GM23338 (cell line): ENCODE data around the gene ATP2A3. TPM values are rescaled to one million over a fixed set of nuclear protein-coding genes. Genes with fewer than 3 reads are reported as not detected.

Experiments used
- CREB1 ChIP-seq: fragments of 250-450 bp; sonication (Bioruptor Pico); IDR thresholded peaks from 2 replicates; pipeline ENCODE4 v1.5.0; 2020; ENCODE audit warnings: low read depth, mild to moderate bottlenecking, moderate library complexity
- EZH2 ChIP-seq: fragments of 200-600 bp; sonication (generic); IDR thresholded peaks from one replicate; pipeline ENCODE4 v1.8.0; 2017; ENCODE audit warnings: antibody characterized with exemption, mild to moderate bottlenecking, low read depth; ENCODE audit not compliant: unreplicated experiment
- EZH2phosphoT487 ChIP-seq: fragments of 200-600 bp; sonication (generic); IDR thresholded peaks from one replicate; pipeline ENCODE4 v1.8.1; 2018; ENCODE audit warnings: antibody characterized with exemption; ENCODE audit not compliant: unreplicated experiment
- NANOG ChIP-seq: IDR thresholded peaks from 2 replicates; pipeline ENCODE4 v1.6.1; 2016; ENCODE audit warnings: antibody characterized with exemption, borderline replicate concordance
- POLR2AphosphoS5 ChIP-seq: IDR thresholded peaks from 2 replicates; pipeline ENCODE4 v1.6.1; 2016; ENCODE audit warnings: antibody characterized with exemption, low read depth
- STAT1 ChIP-seq: IDR thresholded peaks from one replicate; pipeline ENCODE4 v1.6.1; 2016; ENCODE audit warnings: antibody characterized with exemption; ENCODE audit not compliant: unreplicated experiment
- ZNF114 ChIP-seq: fragments of 250-450 bp; sonication (Bioruptor Pico); IDR thresholded peaks from 2 replicates; pipeline ENCODE4 v1.5.0; 2020; ENCODE audit warnings: mild to moderate bottlenecking, moderate library complexity
- ZNF331 ChIP-seq: fragments of 250-450 bp; sonication (Bioruptor Pico); IDR thresholded peaks from 2 replicates; pipeline ENCODE4 v1.5.0; 2020; ENCODE audit warnings: low read depth, mild to moderate bottlenecking, moderate library complexity
- polyA plus RNA-seq: library from polyadenylated mRNA; unstranded; fragments of >200 nt; fragmentation: Nextera tagmentation; extraction: Ambion mirVana; gene quantifications from 2 replicates; pipeline ENCODE4 v1.2.1, GENCODE V29; 2016
- total RNA-seq: library from RNA; depleted of rRNA; stranded (reverse); fragments of >200 nt; shearing (Covaris generic); gene quantifications from 2 replicates; pipeline ENCODE4 v1.2.3, GENCODE V29; 2014
- TF ChIP-seq, protein P1 (sequence below): fragments of 250-450 bp; sonication (Bioruptor Pico); IDR thresholded peaks from 2 replicates; pipeline ENCODE4 v1.5.0; 2020; ENCODE audit warnings: mild to moderate bottlenecking, moderate library complexity
- TF ChIP-seq, protein P2 (sequence below): IDR thresholded peaks from 2 replicates; pipeline ENCODE4 v1.6.1; 2016; ENCODE audit warnings: antibody characterized with exemption
- TF ChIP-seq, protein P3 (sequence below), 2 experiments: fragments of 200-600 bp in 1 of 2; sonication (generic) in 1 of 2; conservative IDR thresholded peaks; 2 replicates each; pipeline versions ENCODE4 v1.5.1 to v1.6.1; 2016 to 2017; ENCODE audit warnings: antibody characterized with exemption in 2 of 2, low read depth in 2 of 2, mild to moderate bottlenecking in 2 of 2, moderate library complexity in 1 of 2

The ATP2A3 gene
- total and polyA plus RNA-seq, 2 experiments from 2014 or later: 9.6 to 35.2 TPM

DNA sequence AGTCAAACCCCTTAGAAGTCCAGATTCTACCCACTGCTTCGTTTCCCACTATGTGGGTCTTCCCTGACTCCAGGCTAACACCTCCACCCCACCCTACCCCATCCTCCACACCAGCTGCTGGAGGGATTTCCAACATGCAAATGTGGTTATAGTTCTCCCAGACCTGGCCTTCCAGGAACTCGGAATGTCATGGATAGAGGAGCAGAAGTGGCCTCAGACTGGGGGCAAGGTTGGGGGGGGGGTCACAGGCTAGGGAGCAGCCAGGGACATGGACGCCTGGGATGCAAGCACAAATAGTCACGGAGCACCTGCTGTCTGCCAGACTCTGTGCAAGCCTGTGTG lies 73.4 kb downstream of the ATP2A3 start (continued):
- TF ChIP-seq, protein P1, sequence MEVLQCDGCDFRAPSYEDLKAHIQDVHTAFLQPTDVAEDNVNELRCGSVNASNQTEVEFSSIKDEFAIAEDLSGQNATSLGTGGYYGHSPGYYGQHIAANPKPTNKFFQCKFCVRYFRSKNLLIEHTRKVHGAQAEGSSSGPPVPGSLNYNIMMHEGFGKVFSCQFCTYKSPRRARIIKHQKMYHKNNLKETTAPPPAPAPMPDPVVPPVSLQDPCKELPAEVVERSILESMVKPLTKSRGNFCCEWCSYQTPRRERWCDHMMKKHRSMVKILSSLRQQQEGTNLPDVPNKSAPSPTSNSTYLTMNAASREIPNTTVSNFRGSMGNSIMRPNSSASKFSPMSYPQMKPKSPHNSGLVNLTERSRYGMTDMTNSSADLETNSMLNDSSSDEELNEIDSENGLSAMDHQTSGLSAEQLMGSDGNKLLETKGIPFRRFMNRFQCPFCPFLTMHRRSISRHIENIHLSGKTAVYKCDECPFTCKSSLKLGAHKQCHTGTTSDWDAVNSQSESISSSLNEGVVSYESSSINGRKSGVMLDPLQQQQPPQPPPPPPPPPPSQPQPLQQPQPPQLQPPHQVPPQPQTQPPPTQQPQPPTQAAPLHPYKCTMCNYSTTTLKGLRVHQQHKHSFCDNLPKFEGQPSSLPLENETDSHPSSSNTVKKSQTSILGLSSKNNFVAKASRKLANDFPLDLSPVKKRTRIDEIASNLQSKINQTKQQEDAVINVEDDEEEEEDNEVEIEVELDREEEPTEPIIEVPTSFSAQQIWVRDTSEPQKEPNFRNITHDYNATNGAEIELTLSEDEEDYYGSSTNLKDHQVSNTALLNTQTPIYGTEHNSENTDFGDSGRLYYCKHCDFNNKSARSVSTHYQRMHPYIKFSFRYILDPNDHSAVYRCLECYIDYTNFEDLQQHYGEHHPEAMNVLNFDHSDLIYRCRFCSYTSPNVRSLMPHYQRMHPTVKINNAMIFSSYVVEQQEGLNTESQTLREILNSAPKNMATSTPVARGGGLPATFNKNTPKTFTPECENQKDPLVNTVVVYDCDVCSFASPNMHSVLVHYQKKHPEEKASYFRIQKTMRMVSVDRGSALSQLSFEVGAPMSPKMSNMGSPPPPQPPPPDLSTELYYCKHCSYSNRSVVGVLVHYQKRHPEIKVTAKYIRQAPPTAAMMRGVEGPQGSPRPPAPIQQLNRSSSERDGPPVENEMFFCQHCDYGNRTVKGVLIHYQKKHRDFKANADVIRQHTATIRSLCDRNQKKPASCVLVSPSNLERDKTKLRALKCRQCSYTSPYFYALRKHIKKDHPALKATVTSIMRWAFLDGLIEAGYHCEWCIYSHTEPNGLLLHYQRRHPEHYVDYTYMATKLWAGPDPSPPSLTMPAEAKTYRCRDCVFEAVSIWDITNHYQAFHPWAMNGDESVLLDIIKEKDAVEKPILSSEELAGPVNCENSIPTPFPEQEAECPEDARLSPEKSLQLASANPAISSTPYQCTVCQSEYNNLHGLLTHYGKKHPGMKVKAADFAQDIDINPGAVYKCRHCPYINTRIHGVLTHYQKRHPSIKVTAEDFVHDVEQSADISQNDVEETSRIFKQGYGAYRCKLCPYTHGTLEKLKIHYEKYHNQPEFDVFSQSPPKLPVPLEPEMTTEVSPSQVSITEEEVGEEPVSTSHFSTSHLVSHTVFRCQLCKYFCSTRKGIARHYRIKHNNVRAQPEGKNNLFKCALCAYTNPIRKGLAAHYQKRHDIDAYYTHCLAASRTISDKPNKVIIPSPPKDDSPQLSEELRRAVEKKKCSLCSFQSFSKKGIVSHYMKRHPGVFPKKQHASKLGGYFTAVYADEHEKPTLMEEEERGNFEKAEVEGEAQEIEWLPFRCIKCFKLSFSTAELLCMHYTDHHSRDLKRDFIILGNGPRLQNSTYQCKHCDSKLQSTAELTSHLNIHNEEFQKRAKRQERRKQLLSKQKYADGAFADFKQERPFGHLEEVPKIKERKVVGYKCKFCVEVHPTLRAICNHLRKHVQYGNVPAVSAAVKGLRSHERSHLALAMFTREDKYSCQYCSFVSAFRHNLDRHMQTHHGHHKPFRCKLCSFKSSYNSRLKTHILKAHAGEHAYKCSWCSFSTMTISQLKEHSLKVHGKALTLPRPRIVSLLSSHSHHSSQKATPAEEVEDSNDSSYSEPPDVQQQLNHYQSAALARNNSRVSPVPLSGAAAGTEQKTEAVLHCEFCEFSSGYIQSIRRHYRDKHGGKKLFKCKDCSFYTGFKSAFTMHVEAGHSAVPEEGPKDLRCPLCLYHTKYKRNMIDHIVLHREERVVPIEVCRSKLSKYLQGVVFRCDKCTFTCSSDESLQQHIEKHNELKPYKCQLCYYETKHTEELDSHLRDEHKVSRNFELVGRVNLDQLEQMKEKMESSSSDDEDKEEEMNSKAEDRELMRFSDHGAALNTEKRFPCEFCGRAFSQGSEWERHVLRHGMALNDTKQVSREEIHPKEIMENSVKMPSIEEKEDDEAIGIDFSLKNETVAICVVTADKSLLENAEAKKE (CRISPR knock-in tag): no peak
- TF ChIP-seq STAT1 (no peak), NANOG (no peak), ZNF331 (CRISPR knock-in tag) (no peak), CREB1 (no peak), POLR2AphosphoS5 (no peak), EZH2phosphoT487 (no peak), ZNF114 (CRISPR knock-in tag) (no peak), EZH2 (no peak)
- TF ChIP-seq, protein P2, sequence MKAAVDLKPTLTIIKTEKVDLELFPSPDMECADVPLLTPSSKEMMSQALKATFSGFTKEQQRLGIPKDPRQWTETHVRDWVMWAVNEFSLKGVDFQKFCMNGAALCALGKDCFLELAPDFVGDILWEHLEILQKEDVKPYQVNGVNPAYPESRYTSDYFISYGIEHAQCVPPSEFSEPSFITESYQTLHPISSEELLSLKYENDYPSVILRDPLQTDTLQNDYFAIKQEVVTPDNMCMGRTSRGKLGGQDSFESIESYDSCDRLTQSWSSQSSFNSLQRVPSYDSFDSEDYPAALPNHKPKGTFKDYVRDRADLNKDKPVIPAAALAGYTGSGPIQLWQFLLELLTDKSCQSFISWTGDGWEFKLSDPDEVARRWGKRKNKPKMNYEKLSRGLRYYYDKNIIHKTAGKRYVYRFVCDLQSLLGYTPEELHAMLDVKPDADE: no peak
- TF ChIP-seq, protein P3, sequence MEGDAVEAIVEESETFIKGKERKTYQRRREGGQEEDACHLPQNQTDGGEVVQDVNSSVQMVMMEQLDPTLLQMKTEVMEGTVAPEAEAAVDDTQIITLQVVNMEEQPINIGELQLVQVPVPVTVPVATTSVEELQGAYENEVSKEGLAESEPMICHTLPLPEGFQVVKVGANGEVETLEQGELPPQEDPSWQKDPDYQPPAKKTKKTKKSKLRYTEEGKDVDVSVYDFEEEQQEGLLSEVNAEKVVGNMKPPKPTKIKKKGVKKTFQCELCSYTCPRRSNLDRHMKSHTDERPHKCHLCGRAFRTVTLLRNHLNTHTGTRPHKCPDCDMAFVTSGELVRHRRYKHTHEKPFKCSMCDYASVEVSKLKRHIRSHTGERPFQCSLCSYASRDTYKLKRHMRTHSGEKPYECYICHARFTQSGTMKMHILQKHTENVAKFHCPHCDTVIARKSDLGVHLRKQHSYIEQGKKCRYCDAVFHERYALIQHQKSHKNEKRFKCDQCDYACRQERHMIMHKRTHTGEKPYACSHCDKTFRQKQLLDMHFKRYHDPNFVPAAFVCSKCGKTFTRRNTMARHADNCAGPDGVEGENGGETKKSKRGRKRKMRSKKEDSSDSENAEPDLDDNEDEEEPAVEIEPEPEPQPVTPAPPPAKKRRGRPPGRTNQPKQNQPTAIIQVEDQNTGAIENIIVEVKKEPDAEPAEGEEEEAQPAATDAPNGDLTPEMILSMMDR (conservative IDR thresholded peaks at IDR 0.05; ENCODE audit: low read depth in 2 of 2): no peak
